GM19193 (cell line): ENCODE results near the gene TOE1.

Source experiments
- POLR2A ChIP-seq: IDR thresholded peaks from 4 replicates; pipeline ENCODE4 v1.6.1; 2011; ENCODE audit not compliant: insufficient read depth, insufficient read length; ENCODE audit errors: extremely low read depth

TOE1 gene

DNA sequence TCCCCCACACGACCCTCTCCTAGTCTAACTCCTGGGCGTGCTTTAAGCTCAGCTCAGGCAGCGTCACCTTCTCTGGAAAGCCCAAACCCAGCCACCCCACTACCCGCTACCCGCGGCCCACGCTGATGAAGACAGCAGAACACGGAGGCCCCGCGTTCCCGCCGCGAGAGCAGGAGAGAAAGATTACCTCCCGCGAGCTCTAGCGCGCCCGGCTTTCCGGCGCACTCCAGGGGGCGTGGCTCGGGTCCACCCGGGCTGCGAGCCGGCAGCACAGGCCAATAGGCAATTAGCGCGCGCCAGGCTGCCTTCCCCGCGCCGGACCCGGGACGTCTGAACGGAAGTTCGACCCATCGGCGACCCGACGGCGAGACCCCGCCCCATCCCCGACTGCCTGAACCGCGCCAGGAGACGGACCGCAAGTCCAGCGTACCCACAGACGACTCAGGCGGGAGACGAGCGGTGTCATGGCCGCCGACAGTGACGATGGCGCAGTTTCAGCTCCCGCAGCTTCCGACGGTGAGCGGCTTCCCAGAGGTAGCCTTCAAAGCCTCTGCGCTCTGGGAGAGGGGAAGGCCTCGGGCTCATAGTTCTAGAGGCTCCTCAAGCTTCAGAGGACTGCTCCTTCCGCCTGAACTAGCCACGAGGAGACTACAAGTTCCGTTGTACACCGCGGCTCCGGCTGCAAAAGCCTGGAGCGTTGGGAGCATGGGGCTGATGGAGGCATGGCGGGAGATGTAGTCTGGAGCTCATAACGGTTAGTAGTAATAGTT is at the start of gene TOE1, which contains the start of gene MUTYH:
Gene TOE1 (plus strand): TSS at position 382 of the 770 bp plus-strand sequence. CDS start 83 bp downstream, at position 465.
Gene MUTYH (minus strand): TSS at position 652 of the 770 bp plus-strand sequence. CDS start 5,935 bp downstream, outside the sequence.
- peak; percentile 84 for TF ChIP-seq POLR2A

DNA sequence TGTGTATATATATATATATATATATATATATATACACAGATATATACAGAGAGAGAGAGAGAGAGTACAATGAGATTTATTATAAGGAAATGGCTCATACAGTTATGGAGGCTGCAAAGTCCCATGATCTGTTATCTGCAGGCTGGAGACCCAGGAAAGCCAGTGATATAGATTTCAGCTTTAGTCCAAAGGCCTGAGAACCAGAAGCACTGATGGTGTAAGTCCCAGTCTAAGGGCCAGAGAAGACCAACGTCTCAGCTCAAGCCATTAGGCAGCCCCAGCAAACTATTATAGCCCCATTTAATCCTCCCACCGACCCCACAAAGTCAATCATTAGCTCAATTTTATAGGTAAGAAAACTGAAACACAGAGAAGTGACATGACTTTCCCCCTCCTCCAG is 48.3 kb upstream of the TOE1 start:
- TF ChIP-seq POLR2A, result no peak

DNA sequence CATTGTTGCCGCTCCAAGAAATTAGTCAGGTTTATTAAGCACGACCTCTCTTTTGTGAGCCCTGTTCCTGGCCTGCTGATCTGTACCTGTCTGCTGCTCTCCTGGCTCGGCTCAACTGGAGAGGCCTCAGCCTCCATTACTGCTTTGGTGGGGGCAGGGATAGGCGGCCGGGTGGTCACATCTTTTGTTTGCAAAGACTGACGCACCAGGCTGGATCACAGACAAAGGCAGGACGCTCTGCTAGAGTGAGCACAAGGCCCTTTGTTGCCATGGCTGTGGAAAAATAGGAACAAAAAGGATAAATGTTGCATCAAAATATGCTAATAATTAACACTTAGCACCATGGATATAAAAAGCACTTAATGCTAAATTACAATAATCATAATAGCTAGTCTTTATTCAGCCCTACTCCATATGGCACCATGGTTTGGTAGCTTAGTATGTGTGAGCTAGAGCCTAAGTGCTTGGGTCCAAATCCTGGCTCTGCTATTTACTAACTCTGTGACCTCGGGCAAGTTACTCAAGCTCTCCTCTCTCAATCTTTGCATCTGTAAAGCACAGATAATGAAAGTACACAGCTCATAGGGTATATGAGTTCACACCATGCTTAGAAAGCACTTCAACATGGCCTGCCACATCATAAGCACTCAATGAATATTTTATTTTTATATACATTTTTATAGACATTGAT is 42.2 kb upstream of the TOE1 start:
- no peak for TF ChIP-seq POLR2A

DNA sequence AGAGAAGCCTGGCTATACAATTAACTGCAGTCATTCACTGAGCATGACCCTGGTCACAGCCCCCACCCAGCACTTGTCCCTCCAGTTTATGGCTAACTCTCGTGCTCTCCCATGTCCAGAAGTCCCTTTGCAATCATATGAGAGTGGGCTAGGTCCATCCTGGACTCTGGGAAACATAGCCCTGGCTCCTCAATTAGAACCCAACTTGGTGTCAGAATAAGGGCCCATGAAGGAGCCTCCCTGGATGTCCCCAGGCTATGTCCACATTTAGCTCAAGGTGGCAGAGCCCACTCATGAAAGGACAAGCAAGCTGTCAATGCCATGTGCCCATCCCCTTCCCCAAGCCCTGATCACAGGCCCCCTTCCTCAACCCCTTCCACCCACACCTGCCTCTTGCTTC is 40.7 kb upstream of the TOE1 start:
- no peak for TF ChIP-seq POLR2A

DNA sequence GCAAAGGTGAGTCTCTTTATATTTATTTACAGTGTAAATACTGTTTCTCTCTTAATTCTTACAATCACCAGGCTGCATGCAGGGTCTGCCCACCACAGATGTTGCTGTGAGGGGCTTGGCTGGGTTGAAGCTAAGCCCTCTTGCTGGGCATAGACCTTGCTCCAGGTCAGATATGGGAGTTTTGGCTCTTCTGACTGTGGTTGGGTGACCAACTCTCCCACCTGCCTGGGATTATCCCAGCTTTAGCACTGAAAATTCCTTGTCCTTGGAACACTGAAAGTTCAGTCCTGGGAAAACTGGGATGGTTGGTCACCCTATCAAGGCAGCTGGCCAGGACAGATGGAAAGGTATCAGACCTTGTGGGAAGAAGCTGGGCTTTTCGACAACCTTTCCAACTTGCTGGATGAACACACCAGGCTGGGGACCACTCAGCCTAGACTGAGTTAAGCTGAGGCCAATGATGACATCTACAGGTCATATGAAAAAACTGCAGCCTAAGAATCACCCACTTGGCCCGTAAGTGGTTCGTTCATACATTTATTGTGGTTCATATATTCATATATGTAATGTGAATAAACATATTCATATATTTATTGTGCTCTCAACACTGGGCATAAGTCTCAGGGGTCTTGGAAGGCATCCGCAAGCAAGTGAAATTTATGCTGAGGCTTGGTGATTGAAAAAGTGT is 39.8 kb upstream of the TOE1 start:
- no peak for TF ChIP-seq POLR2A

DNA sequence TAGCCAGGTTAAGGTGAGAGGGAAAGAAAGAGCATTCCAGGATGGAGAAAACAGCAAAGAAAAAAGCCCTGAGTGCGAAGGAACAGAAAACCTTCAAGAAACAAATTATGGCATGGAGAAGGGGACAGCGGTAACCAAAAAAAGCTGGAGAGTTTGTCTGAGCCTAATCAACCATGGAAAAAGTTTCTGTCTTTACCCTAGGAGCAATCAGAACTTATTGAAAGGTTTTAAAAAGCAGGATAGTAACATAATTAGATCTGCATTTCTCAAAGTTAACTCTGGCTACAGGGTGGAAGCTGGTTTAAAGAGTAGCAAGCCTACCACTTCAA is 39.3 kb upstream of the TOE1 start:
- TF ChIP-seq POLR2A, result no peak

DNA sequence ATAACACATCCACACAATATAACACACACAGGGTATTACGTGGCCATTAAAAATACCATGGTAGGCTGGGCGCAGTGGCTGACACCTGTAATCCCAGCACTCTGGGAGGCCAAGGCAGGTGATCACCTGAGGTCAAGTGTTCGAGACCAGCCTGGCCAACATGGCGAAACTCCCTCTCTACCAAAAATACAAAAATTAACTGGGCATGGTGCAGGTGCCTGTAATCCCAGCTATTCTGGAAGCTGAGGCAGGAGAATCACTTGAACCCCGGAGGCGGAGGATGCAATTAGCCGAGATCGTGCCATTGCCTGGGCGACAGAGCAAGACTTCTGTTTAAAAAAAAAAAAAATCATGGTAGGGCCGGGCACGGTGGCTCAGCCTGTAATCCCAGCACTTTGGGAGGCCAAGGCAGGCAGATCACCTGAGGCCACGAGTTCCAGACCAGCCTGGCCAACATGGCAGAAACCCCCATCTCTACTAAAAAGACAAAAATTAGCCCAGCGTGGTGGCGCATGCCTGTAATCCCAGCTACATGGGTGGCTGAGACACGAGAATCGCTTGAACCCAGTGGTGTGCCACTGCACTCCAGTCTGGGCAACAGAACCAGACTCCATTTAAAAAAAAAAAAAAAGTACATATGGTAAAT is 37.3 kb upstream of the TOE1 start:
- TF ChIP-seq POLR2A, result no peak

DNA sequence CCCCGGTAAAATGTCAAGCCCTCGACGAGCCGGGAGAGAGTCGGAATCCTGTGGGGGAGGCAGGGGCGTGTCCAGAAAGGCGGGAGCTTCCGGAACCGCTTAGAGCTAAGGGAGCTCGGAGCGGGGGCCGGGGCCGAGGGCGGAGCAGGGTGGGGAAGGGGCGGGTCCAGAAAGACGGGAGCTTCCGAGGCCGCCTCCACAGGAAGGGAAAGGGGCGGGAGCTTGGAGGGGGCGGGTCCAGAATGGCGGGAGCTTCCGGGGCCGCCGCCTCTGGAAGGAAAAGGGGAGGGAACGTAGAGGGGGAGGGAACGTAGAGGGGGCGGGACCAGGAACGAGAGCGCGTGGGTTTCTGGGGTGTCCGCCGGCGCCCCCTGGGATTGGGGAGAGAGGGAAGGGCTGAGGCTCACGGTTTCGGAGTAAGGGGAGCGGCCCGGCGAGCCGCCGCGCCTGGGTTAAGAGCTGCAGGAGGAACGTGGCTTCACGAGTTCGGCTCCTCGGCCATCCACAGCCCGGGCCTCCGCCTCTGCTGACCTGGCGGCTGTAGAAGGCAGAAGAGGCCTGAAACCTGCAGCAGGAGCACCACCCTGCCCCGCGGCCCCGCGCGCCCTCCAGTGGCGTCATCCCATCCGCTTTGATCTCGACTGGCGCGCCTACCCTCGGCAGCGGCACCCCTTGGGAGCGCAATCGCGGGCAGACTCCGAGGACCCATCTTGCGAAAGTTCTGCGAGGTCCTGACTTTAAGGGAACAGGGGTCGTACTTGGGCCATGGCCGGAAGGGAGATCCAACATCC is 36.3 kb upstream of the TOE1 start:
- TF ChIP-seq POLR2A, result peak; percentile 83

DNA sequence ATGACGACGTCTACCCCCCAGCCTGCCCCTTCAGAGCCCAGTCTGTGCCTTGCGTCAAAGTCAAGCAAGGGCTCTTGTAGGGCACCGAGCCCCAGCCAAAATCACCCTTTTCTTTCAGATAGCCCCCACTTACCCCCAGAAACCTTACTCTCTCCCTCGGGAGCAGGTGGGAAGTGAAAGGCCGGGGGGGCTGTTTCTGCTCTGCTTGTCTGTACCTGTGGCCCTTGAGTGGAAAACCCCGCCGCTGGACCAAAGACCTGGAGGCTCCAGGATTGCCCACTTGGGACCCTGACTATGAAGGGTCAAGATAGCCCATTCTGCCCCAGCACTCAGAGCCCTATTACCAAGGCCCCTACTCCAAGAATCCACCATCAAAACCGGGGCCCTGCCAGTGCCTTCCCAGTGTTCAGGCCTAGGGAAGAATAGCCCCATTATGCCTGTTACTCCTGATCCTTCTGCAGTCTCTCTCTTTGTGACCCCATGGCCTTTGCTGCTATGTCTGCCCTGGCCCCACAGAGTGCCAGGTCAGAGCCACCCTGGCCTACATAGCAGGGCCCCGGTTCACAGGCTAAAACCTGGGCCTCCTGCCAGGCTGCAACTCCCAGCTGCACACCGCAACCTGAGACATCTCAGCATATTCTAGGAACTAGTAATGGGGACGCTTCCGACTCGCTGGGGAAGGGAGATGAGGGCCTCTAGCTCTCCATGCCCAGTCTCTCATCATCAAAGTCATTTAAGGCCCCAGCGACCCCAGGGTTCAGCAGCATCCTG is 35.5 kb upstream of the TOE1 start:
- TF ChIP-seq POLR2A, result no peak

DNA sequence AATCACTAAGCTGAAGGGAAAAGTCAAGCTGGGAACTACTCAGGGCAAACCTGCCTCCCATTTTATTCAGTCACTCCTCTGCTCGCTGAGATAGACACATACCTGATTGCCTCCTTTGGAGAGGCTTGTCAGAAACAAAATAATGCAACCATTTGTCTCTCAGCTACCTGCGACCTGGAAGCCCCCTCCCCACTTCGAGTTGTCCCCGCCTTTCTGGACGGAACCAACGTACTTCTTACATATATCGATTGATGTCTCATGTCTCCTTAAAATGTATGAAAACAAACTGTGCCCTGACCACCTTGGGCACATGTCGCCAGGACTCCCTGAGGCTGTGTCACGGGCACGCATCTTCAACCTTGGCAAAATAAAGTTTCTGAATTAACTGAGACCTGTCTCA is 34.7 kb upstream of the TOE1 start:
- TF ChIP-seq POLR2A, result no peak

DNA sequence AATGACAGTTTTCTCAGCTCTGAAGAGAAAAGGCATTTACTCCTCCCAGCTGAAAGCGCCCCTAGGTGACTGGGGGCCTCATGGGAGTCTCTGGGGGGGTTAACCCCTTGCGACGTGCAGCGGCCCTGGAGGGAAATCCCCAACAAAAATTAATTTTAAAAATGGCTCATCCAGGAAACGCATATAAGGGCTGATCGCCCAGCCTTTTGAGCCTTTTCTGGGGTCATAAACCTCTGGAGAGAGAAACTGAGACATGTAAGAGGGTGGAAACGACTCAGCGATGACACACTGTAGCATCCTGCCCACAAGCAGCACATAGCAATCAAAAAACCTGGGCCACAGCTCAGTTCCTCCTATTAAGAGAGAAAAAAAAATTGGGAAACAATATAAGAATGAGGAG is 33.7 kb upstream of the TOE1 start:
- no peak for TF ChIP-seq POLR2A

DNA sequence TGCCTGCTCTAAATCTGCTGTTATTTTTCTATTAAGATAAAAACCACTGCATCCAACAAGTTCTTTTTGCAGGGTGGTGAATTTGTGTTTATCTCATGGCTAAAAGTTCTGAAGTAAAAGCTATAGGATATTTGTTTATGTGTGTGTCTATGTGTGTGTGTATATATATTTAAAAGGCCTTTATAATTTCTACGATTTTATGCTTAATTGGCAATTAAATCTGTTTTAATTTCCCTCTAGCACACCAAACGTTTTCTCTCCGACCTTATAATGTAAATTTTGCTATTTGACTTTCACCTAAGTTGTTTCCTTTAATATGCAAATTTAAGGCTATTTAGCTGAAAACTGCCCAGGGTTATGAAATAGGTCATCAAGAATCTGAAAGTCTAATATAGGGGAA is 33.1 kb upstream of the TOE1 start:
- no peak for TF ChIP-seq POLR2A

DNA sequence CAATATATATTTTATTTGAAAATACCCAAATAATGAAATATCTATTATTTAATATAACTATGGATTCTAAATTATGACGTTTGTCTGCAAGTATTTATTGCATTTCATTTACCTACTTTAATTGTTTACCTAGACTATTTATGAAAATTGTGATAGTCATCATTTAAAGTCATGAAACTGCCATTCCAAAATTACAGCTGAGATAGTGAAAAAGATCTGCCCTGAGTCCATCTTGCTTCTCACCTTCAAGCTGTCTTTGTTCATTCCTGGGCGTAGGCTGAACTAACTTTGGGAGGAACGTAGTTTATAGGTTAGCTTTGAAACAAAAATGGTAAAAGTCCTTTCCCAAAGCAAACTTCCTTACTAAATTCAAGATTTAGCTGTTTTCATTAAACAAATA is 25.7 kb upstream of the TOE1 start:
- TF ChIP-seq POLR2A, result no peak

DNA sequence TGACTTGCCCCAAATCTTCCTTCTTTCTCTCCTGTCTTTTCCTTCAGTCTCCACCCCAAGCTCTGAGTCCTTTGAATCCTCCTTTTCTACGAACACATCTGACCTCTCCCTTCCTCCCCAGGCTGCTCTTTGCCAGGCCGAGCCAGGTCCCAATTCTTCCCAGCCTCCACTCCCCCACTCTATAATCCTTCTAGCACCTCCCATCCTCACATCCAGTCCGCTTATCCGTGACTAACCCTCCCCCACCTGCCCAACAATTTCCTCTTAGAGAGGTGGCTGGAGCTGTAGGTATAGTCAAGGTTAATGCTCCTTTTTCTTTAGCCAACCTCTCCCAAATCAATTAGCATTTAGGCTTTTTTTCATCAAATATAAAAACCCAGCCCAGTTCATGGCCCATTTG is 22.8 kb upstream of the TOE1 start:
- no peak for TF ChIP-seq POLR2A
